COLO829 (cell line): ENCODE data around the gene FBXO31.

Source experiments
- DNase-seq: peaks from one replicate; pipeline ENCODE4 v3.0.0; 2012; ENCODE audit warnings: low spot score

Gene FBXO31, protein sequence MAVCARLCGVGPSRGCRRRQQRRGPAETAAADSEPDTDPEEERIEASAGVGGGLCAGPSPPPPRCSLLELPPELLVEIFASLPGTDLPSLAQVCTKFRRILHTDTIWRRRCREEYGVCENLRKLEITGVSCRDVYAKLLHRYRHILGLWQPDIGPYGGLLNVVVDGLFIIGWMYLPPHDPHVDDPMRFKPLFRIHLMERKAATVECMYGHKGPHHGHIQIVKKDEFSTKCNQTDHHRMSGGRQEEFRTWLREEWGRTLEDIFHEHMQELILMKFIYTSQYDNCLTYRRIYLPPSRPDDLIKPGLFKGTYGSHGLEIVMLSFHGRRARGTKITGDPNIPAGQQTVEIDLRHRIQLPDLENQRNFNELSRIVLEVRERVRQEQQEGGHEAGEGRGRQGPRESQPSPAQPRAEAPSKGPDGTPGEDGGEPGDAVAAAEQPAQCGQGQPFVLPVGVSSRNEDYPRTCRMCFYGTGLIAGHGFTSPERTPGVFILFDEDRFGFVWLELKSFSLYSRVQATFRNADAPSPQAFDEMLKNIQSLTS

DNA sequence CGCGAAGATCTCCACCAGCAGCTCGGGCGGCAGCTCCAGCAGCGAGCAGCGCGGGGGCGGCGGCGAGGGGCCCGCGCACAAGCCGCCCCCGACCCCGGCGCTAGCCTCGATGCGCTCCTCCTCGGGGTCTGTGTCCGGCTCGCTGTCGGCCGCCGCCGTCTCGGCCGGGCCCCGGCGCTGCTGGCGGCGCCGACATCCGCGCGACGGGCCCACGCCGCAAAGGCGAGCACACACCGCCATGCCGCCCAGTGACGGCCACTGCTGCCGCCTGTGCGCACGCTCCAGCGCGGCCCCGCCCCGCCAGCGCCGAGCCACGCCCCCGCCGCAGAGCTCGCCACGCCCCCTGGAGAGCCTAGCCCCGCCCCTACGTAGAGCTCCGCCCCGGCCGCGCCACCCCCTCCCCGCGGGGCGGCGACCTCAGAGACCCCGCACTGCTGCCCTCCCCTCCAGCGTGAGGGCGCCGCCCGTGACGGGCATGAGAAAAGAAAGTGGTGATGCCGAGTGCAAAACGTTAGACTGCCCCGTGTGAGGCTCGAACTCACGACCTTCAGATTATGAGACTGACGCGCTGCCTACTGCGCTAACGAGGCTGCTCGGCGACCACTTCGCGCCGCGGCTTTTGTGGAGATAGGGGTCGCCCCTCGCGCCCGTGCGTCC is at the start of gene FBXO31:
FBXO31 (minus strand) TSS at position 272 of the 657 bp plus-strand sequence; CDS start at position 240, 32 bp downstream.
- peak; percentile 52 for DNase-seq

DNA sequence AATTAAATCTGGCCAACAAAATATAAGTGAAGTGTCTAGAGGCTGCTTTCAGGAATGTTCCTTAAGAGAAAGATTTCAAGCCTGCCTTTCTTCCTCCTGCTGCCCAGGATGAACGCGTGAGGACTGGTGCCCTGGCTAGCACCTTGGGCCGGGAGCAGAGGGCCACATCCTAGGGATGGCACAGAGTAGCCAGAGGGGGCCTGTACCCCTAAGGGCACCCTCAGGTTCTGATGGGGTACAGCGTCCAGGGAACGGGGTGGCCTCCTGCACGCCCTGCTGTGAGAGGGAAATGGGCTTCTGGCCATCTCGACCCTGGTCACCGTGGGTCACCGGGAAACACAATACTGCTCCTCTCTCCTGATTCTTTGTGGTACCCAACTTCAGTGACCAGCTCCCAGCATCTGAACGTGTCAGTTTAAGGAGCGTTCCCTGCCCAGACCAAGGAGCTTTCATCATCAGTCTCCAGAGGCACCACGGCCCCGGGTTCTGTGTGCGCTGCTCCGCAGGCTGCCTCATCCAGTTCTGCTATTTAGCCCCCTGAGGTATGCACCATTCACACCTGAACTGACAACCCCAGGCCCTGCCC is 48.8 kb upstream of the FBXO31 start:
- DNase-seq = no peak

DNA sequence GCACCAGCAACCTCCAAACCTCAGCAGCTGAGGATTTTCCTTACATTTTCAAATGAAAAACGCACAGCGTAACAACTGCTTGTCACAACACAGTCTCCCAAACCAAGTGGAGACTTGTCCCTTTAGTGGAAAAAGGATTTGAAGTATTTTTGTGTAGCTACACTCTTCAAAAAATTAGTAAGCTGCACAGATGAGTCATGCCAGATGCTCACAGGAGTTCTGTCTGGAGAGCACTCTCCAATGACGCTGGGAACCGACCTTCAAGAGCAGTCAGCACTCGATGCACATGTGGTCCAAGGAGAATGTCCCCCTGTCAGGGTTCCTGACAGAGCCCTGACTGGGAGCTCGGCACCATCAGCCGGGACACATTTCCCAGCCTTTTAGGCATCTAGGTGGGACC is 48.4 kb upstream of the FBXO31 start:
- no peak for DNase-seq

DNA sequence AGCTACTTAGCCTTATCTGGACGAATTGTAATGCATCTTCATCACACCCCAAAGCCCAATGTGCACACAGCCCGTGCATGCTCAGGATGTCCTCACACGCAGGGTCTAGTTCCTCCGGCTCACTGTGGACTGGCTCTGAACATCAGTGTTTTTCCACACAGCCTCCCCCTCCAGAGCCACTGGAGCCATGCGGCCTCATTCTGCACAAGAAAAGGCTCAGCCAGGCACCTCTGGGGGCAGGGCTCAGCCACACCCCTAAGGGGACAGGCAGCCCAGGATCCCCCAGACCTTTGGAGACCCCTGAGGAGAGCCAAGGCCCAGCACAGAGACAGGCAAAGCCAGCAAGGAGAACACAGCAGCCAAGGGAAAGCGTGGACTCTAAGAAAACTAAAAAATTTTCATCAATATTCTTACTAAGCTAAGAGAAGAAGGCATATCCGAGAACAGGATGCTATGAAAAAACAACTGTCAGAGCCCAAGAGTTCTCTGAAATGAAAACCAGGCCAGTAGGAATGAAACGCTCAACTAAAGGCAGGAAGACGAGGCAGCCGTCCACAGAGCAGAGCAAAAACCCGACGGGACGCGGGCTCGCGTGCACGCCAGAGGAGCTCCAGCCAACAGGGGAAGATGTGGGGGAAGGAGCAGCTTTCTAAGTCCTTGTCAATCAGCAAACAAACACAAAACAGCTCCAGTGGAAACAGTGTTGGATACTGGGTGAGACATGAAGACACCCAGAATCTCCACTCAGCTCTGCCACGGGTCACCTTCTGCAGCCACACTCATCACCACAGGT is 43.0 kb upstream of the FBXO31 start:
- DNase-seq = no peak

DNA sequence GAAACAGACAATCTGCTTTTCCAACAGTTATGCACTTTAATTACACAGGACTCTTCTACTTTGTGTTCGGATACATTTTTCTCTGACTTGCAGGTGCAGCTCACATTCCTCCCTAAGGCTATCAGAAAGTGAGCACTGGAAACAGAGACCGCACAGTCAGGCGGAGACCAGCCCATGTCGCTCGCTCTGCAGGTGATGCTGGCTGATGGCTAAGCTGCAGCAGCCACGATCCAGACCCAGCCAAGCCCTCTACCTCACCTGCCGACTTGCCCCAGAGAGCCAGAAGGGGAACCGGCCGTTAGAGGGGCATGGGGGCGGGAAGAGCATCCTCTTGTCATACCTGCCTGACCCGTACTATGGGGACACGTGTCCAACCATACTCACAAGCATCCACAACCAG is 42.4 kb upstream of the FBXO31 start:
- no peak for DNase-seq

DNA sequence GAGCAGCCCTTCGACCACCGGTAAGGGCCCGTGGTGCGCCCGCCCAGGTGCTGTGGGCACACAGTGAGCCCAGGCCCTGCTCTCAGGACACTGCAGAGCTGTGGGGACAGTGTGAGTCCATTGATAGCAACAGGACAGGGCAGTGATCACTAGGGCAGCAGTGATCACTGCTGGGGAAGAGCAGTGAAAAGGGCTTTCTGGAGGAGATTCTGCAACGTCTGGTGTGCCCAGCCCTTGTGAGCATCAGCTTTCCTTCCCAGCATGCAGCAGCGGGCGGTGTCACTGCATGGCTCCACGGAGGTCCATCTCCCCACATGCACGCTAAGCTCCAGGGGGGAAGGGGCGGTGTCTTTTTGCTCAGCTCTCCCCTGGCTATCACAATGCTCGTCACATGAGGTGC is 40.7 kb upstream of the FBXO31 start:
- no peak for DNase-seq

DNA sequence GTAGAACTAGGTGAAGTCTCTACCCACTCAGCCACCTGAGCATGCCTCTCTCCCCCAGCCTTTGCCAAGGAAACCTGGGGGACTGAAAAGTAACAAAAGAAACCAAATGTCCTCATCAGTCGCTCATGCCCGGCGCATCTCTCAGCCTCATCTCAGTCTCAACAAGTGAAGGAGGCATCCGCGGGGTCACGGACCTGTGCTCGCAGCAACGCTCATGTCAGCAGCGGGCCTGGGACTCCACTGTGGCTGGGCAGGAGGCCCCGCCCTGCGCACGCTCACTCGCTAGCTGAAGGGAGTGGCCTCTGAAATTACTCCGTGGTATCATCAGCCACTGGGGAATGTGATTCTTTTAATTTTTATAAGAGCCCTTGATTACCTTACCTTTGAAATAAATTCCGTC is 39.9 kb upstream of the FBXO31 start:
- DNase-seq = no peak

DNA sequence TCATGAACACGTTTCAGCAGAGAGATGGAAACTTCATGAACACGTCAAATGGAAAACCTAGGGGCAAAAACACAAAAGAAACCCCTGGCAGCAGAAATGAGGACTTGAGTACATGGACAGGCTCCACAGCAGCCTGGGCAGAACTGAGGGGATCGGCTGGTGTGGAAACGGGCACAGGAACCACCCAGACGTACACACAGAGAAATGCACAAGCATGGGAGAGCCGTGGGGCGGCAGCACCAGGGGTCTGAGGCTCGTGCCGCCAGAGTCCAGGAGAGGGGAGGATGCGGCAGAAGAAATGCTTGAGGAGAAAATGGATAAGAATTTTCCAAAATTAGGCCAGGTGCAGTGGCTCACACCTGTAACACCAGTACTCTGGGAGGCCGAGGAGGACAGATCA is 38.5 kb upstream of the FBXO31 start:
- no peak for DNase-seq

DNA sequence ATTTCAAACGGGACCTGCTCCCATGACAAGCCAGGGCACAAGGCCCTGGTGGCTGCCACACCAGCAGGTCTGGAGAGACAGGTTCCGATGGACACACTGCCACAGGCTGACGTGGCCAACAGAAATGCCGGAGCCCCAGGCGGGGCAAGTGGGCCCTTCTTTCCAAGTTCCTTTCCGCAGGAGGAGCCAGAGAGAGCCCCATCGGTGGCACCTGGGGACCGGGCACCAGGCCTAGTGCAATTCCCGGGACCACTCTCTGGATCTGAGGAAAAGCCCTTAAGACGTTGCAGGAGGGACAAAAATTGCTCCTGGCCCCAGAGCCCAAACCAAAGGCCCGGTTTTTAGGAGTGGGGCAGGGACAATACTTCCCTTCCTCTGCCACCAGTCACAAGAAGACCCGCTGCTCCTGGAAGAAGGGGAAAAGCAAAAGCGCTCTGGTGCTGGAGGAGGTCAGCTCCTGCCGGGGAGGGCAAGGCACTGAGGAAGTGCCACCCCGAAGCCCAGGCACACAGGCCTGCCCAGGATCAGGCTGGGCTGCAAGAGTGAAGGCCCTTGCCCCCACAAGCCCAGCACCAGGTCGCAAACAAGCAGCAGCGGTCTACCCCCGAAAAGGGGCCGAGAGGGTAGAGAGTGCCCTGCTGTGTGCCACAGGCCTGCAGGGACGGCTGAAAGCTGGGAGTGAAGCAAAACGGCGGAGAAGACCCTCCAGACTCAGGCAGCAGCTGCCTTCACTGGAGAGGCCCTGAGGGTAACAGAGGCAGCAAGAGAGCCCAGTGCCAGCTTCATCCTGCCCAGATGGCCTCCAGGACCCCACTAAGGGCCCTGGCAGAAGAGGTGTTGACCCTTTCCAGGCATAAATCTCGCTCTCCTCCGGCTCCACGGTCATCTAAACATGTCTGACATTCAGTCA is 37.7 kb upstream of the FBXO31 start:
- no peak for DNase-seq

DNA sequence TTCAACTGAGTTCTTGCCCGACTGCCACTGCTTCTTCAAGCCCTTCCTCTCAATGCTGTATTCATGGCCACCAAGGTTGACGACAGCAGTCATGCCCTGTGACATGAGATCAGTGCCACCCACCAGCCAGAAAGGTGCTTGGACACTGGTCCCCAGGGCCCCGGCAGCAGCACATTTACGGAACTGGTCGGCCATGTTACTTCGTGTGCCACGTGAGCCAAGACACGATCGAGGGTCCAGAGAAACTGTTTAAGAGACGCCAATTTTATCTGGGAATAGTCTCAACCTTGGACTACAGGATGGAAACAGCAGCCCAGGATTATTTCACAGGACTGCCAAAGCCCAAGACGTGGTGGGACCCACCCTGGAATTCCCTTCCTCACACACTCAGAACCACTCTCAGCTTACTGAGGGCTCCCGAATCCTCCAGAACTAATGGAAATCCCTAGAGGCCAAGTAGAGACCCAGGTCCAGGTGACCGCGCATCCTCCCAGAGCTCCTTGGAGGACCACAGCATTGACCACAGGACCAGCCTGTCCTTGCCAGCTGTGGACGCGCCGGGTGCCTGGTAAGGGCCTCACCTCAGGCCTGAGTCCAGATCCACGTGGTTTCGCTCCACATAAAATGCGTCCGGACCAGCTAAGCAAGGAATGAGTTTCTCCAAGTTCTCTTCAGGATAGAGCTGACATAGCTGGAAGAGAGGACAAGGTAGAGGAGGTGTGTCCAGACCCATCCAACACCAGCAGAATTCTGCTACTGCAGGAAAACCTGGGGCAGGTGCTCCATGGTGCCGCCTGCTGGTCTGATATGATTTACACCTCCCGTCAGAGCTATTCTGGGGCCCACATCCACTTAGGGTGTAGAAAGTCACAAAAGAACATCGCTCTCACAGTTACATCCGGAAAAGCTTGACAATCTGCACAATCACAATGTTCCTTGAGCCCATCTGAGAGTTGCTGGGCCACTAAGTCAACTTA is 36.7 kb upstream of the FBXO31 start:
- no peak for DNase-seq

DNA sequence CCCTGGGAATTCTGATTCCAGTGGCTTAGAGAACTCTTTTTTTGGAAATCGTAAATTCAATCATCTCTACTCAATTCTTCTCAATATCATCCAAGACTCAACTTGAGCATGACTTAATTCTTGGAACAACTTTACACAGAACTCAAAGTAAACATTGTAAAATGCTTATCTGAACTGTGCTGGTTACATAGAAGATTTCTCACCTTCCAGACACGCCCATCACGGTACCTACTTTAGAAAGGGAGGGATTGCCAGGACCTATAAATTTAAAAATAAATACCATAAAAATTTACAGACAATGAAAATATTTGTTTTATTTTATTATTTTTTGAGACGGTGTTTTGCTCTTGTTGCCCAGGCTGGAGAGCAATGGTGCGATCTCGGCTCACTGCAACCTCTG is 35.1 kb upstream of the FBXO31 start:
- no peak for DNase-seq

DNA sequence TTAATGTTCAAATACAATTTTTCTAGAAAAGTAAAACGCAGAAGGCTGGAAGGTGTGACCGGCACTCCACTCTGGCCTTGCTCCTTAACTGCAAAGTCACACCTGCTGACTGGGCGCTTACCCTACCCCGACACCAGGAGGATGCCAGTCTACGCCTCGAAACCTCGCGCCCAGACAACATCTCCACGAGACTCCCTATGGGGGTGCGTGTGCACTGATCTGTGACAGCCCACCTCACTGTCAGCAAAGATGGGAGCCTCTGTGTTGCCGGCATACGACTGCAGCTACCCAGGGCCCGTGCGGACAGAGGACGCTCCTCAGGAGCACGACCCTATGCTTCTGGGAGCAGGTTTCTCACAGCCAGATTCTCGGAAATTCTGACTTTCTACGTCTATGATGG is 34.6 kb upstream of the FBXO31 start:
- no peak for DNase-seq

DNA sequence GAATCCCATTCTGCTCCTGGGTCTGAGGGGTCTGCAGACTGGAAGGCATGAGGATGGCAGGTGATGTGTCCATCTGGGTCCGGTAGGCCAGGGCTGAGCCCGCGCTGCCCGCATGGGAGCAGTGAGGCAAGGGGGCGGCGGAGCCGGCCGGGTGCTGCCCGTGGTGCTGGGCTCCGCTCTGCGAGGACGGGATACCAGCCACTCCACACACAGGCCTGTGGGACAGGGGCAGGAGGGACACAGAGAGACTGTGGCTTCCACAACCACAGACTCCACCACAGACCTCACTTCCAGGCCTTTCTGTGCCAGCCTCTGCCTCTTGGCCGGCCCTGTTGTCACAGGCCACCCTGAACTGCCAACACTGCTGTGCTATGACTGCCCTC is 33.9 kb upstream of the FBXO31 start:
- DNase-seq = no peak

DNA sequence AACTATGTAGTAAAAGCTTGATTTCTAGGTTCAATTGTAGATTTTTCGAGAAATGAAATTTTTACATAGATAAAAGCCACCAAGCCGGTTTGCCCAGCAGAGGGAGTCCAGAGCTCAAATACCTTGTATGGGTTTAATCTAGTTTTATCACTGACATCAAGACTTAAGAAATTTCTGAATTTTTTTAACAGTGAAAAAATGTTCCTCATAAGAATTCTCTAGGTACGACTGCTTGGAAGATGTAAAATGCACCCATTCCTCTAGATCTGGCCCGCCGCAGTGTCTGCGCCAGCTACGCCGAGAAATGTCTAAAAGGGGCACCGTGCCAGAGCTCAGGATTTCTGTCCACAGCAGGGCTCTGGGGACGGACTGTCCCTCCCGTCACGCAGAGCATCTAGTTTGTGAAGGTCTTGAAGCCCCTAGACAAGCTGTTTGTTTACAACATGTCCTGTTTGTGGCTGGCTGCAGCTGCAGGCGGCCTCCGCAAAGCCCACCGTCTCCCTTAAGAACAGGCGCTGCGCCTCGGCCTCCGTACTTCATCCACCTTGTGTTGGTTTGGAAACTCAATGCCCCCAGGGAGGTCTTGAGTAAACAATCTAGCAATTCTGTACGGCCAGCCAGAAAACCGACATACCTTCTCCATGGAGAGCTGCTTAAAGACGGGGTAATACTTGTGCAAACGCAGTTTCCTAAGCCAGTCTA is 33.4 kb upstream of the FBXO31 start:
- DNase-seq = no peak

DNA sequence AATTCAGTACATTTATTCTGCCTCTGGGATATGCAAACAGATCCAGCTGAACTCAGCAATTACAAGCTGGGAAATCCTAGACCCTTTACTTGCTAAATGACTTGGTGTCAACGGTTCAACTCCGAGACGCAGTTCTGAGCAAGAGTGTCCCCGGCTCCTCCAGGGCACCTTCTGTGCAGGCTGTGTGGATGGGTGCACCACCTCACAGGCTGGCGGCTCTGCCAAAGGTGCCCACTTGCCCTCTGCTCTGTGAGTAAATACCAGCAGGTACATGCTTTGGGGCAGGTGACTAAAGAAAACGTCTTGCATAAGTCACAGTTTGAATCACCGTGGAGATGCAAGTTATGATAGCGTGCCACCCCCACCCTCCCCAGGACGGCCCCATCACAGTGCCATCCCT is 31.9 kb upstream of the FBXO31 start:
- DNase-seq = no peak

DNA sequence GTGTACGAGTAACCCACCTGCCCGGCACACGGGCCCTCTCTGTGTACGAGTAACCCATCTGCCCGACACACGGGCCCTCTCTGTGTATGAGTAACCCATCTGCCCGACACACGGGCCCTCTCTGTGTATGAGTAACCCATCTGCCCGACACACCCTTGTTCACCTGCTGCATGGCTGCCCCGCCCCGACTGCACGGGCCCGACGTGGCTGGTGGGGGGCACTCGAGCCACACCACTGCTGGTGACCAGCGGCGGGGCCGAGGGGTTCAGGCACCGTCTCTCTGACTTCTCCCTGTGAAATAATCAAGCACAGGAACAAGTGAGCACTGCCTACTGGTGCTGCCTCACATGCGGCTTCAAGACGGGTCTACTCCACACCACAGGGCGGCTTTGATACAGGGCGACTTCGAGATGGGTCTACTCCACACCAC is 30.7 kb upstream of the FBXO31 start:
- no peak for DNase-seq

DNA sequence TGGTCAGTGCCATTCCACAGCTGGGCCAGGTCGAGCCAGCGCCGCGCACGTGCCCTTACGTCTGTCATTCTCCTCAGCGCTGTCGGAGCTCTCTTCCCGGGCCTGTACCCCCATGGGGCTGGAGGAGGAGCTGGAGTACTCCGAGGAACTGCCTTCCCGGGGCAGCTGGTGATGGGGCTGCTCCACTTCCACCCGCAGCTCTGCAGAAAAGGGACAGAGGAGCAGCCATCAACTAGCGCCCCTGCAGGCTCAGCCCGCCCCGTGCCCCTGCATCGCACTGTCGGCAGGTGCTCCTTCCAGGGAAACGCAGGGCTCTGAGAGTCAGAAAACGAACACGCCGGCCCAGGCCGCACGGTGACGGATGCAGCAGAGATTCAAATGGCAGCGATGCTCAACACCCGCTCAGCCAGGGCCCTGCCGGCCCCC is 29.4 kb upstream of the FBXO31 start:
- DNase-seq = no peak

DNA sequence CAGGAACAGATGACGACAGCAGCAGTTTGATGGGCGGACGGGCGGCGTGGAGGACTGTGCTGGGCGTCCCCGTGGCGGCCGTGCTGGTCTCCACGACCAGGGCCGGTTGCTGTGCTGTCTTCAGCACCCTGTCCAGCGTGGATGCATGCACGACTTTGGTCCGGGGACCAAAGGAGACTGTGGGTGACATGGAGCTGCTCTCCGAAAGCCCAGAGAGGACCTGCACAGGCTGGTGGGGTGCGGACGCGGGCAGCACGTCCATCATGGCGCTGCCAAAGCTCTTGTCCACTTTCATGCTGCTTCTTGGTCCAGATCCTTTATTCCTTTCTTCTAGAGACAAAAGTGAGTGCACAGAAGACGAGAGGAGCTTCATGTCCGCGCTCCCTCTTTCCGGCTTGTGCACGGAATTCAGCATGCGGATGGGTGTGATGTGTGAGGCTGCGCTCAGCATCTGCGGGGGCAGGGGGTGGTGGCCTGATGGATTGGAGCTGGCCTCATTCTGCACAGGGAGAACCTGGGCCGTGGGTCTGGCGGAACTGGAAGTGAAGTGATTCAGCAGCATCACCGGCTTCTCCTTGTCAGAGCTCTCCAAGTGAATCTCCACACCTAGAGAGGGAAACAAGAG is 28.9 kb upstream of the FBXO31 start:
- no peak for DNase-seq
